PC-3 (cell line): ENCODE results near the gene HIGD2A. TPM values are rescaled to one million over a fixed set of nuclear protein-coding genes. Genes with fewer than 3 reads are reported as not detected.

Experiments used
- ATAC-seq: fragments of 200-7000 bp; cut with Tn5 transposase; 2 replicates; pipeline ENCODE4 v1.9.1; 2020; ENCODE audit warnings: mild to moderate bottlenecking, moderate library complexity
- BruUV-seq: library from RNA; stranded (reverse); fragments of 400-500 nt; replicated peaks from 2 replicates; lab custom pipeline; 2021; lab: Mats Ljungman, UMichigan
- CTCF ChIA-PET: fragments of 300-600 bp; sonication (Branson Sonifier 250); formaldehyde crosslinking; loops from one replicate; lab custom pipeline; 2022; ENCODE audit warnings: antibody characterized with exemption; lab: Charles Lee
- POLR2A ChIA-PET: fragments of 300-600 bp; sonication (Branson Sonifier 250); formaldehyde crosslinking; loops from one replicate; lab custom pipeline; 2022; ENCODE audit warnings: antibody characterized with exemption; ENCODE audit not compliant: unreplicated experiment; lab: Charles Lee
- DNase-seq: peaks from one replicate; pipeline ENCODE4 v3.0.0-alpha.2; 2015
- H2AFZ ChIP-seq: fragments of 300-600 bp; sonication (generic); 2 replicates; pipeline ENCODE4 v1.6.0; 2016; ENCODE audit warnings: antibody characterized with exemption, low read length
- H3F3A ChIP-seq: fragments of 300-600 bp; sonication (generic); one replicate; pipeline ENCODE4 v1.6.0; 2017; ENCODE audit warnings: antibody characterized with exemption, low read length, control low read depth, mild to moderate bottlenecking; ENCODE audit not compliant: unreplicated experiment
- H3K27ac ChIP-seq: fragments of 300-600 bp; sonication (generic); 2 replicates; pipeline ENCODE4 v1.5.1; 2016; ENCODE audit warnings: mild to moderate bottlenecking, low read length
- H3K27me3 ChIP-seq: fragments of 300-600 bp; sonication (generic); 2 replicates; pipeline ENCODE4 v1.6.1; 2016; ENCODE audit warnings: low read length, mixed read lengths
- H3K36me3 ChIP-seq: fragments of 300-600 bp; sonication (generic); 2 replicates; pipeline ENCODE4 v1.6.1; 2016; ENCODE audit warnings: low read depth, mixed run types, low read length, mixed read lengths
- H3K4me1 ChIP-seq: fragments of 300-600 bp; sonication (generic); 2 replicates; pipeline ENCODE4 v1.5.1; 2016; ENCODE audit warnings: low read length; ENCODE audit not compliant: insufficient read depth
- H3K4me2 ChIP-seq: fragments of 300-600 bp; sonication (generic); 2 replicates; pipeline ENCODE4 v1.6.0; 2016; ENCODE audit warnings: low read length
- H3K4me3 ChIP-seq: fragments of 300-600 bp; sonication (generic); 2 replicates; pipeline ENCODE4 v1.5.1; 2016; ENCODE audit warnings: mild to moderate bottlenecking, low read length, mixed read lengths
- H3K79me2 ChIP-seq: fragments of 300-600 bp; sonication (generic); 2 replicates; pipeline ENCODE4 v1.6.1; 2017; ENCODE audit warnings: low read length, mixed read lengths
- H3K9ac ChIP-seq: fragments of 300-600 bp; sonication (generic); 2 replicates; pipeline ENCODE4 v1.6.0; 2016; ENCODE audit warnings: mild to moderate bottlenecking, low read length
- H3K9me2 ChIP-seq: fragments of 300-600 bp; sonication (generic); replicated peaks from 2 replicates; pipeline ENCODE4 v1.6.1; 2016; ENCODE audit warnings: mixed run types, low read length, mixed read lengths
- H3K9me3 ChIP-seq: fragments of 300-600 bp; sonication (generic); 2 replicates; pipeline ENCODE4 v1.6.1; 2016; ENCODE audit warnings: low read length, mixed read lengths
- H4K20me1 ChIP-seq: fragments of 300-600 bp; sonication (generic); 2 replicates; pipeline ENCODE4 v1.6.1; 2016; ENCODE audit warnings: low read length, mixed read lengths
- CTCF ChIP-seq: fragments of 300-600 bp; sonication (generic); conservative IDR thresholded peaks from 2 replicates; pipeline ENCODE4 v1.5.1; 2017; ENCODE audit warnings: antibody characterized with exemption, low read depth, mild to moderate bottlenecking, low read length
- EZH2 ChIP-seq: fragments of 300-600 bp; sonication (generic); IDR thresholded peaks from one replicate; pipeline ENCODE4 v1.6.1; 2017; ENCODE audit warnings: antibody characterized with exemption, mild to moderate bottlenecking, low read length; ENCODE audit not compliant: unreplicated experiment
- EZH2phosphoT487 ChIP-seq: fragments of 300-600 bp; sonication (generic); IDR thresholded peaks from 2 replicates; pipeline ENCODE4 v1.6.1; 2018; ENCODE audit warnings: mild to moderate bottlenecking, antibody characterized with exemption, low read length, borderline replicate concordance
- intact Hi-C: fragments of 100-400 bp; cut with micrococcal nuclease; formaldehyde crosslinking; loops from 2 replicates; pipeline ENCODE4 v1.9.0; 2023
- total RNA-seq: library from RNA; depleted of rRNA; stranded (reverse); fragments of >200 nt; gene quantifications from 2 replicates; pipeline ENCODE4 v1.2.3, GENCODE V29; 2014

HIGD2A gene
- total RNA-seq, 1 experiment from 2014 or later = 174 TPM

GRCh38 chr5:176432707-176433106, 44.2 kb downstream of the HIGD2A start:
- CTCF ChIA-PET = interaction anchor here (0.7 kb wide), 1 partner anchor 105 kb away, joined by 9 read pairs; no protein-coding TSS in a partner anchor
- Histone ChIP-seq H3K4me2 (no peak overlapping the region), H3K9ac (no peak overlapping the region), H3K79me2 (no peaks in the 10 kb centered on the region), H3K9me2 (no peaks in the 10 kb centered on the region), H4K20me1 (no peaks in the 10 kb centered on the region), H3K27me3 (no peaks in the 10 kb centered on the region), H2AFZ (no peak overlapping the region), H3F3A (no peaks in the 10 kb centered on the region), H3K4me3 (no peak overlapping the region), H3K27ac (no peak overlapping the region), H3K4me1 (peaks cover 9% of the 10 kb centered on the region), H3K36me3 (no peaks in the 10 kb centered on the region), H3K9me3 (no peaks in the 10 kb centered on the region)
- ATAC-seq (no peak), DNase-seq (no peak)
- intact Hi-C loops = no loop called here
- POLR2A ChIA-PET = no interaction called here
- no TSS peak for BruUV-seq
- no peak for TF ChIP-seq CTCF
- TF ChIP-seq EZH2 = no peak
- no peak for TF ChIP-seq EZH2phosphoT487

DNA sequence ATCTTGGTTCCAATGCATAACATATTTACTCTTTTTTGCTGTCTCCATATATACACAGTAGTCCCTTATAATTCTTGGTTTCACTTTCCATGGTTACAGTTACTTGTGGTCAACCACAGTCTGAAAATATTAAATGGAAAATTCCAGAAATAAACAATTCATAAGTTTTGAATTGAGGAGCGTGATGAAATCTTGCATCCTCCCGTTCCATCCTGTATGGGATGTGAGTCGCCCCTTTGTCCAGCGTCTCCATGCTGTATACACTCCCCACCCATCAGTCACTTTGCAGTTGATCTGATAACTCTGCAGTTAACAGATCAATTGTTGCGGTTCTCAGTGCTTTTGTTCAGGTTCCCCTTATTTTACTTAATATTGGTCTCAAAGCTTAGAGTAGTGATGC, 48.1 kb downstream of the HIGD2A start:
- Histone ChIP-seq H3K4me2 (peak overlapping the region; percentile 70), H3K27me3 (no peaks in the 10 kb centered on the region), H3K4me3 (peak overlapping the region; percentile 39), H3K4me1 (peaks cover 25% of the 10 kb centered on the region), H3K9me3 (no peaks in the 10 kb centered on the region), H4K20me1 (no peaks in the 10 kb centered on the region), H2AFZ (peak overlapping the region; percentile 64), H3K79me2 (no peaks in the 10 kb centered on the region), H3F3A (no peaks in the 10 kb centered on the region), H3K36me3 (no peaks in the 10 kb centered on the region), H3K9ac (0 out of 2 replicates have a peak overlapping the region, but pooled peaks have one; percentile 7), H3K27ac (peak overlapping the region; percentile 35), H3K9me2 (no peaks in the 10 kb centered on the region)
- no TSS peak for BruUV-seq
- ChIA-PET POLR2A (no interaction called here), CTCF (interaction anchor here (1.0 kb wide), 1 partner anchor 11 kb away, joined by 5 read pairs; the partner anchor contains the start of gene FAF2)
- TF ChIP-seq CTCF (no peak), EZH2phosphoT487 (no peak), EZH2 (no peak)
- ATAC-seq = peak; percentile 45
- DNase-seq = peak; percentile 46
- intact Hi-C loops = no loop called here
